Body of pancreas (tissue), 4 donors: Measurements from ENCODE around the gene GALM. TPM values are rescaled to one million over a fixed set of nuclear protein-coding genes. Genes with fewer than 3 reads are reported as not detected.
"Not testable (repeated sequence)": the region's sequence is repeated elsewhere in the genome, so short reads cannot be mapped to it uniquely, and the experiment has no call there.

Experiments
- ATAC-seq: fragments of 150-250 bp; one replicate; pipeline ENCODE4 v1.9.1; 2016
- DNase-seq, 4 donors: peaks; one replicate each; pipeline ENCODE4 v3.0.0-alpha.2; 2019
- H3K27ac ChIP-seq, 4 donors: fragments of 200-600 bp; sonication (generic); 1 replicate in 3 of 4; 2 replicates in 1 of 4; pipeline versions ENCODE4 v1.5.1 to v1.6.1; 2016 to 2019; ENCODE audit warnings: mild to moderate bottlenecking in 1 of 4, mixed read lengths in 1 of 4, moderate library complexity in 1 of 4
- H3K27me3 ChIP-seq, 2 donors: fragments of 200-600 bp; sonication (generic); one replicate each; pipeline ENCODE4 v1.6.0; 2016; ENCODE audit warnings: mild to moderate bottlenecking in 1 of 2
- H3K36me3 ChIP-seq, 2 donors: fragments of 200-600 bp; sonication (generic); replicated peaks in 1 of 2; 2 replicates each; pipeline ENCODE4 v1.5.1; 2016; ENCODE audit warnings: low read depth in 2 of 2; ENCODE audit not compliant: insufficient read depth in 1 of 2
- H3K4me1 ChIP-seq: fragments of 200-600 bp; sonication (generic); one replicate; pipeline ENCODE4 v1.6.0; 2016
- H3K4me3 ChIP-seq, 2 donors: fragments of 200-600 bp; sonication (generic); 1 replicate in 1 of 2; 2 replicates in 1 of 2; pipeline ENCODE4 v1.5.1; 2016 to 2019
- H3K9me3 ChIP-seq, 3 donors: fragments of 200-600 bp; sonication (generic); 1 replicate in 2 of 3; 2 replicates in 1 of 3; pipeline ENCODE4 v1.5.1; 2016
- POLR2A ChIP-seq, 3 donors: fragments of 450-650 bp; IDR thresholded peaks; one replicate each; pipeline ENCODE4 v1.6.1; 2016; ENCODE audit warnings: antibody characterized with exemption in 3 of 3, mild to moderate bottlenecking in 2 of 3
- WGBS, 2 donors: methylation state at CpG; one replicate each; pipeline ENCODE4 v1.1.5; 2017; 5-methylcytosine and 5-hydroxymethylcytosine counted together
- intact Hi-C: fragments of 100-400 bp; cut with DNase I; formaldehyde crosslinking; loops from one replicate; pipeline ENCODE4 v1.15.1; 2023
- total RNA-seq, 2 donors: library from RNA; depleted of rRNA; stranded (reverse); fragments of >200 nt; gene quantifications; one replicate each; pipeline ENCODE4 v1.1.0, GENCODE V29; 2016
- TF ChIP-seq, protein P1 (sequence below), 7 experiments: fragments of 450-650 bp in 4 of 7; fragments of 200-600 bp in 3 of 7; sonication (generic) in 3 of 7; IDR thresholded peaks; one replicate each; pipeline ENCODE4 v1.5.1; 2016 to 2019; ENCODE audit warnings: antibody characterized with exemption in 7 of 7

GALM gene
- total RNA-seq, 2 donors from 2014 or later = 7.5 to 20.4 TPM

DNA sequence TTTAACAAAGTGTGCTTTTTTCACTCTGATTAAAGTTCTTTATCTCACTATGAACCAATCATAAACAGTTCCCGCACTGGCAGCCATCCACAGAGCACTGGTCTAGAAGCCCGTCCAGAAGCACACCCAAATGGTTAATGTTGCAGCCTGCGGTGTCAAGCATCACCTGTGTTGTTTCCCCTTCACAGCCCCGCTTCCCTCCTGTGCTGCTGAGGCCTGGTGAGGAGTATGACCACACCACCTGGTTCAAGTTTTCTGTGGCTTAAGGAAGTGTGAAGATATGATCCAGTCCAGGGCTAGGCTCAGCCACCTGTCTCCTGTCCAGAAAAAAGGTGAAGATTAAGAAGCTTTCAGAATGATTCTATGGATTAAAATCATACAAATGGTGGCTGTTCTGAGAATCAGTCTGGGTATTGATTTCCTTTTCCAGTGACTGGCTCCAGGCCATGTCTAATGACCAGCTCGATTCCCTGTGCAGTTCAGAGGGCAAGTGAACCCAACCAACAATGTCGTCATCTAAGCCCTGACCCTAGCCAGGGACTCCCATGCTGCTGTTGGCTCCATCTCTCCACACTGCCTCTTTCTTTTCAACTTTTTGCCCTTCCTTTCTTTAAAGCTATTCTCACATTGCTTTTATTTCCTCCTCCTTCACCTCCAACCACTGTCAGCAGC lies 67.5 kb downstream of the GALM start:
- H3K36me3 ChIP-seq = no peaks in the 10 kb centered on the region
- H3K4me3 ChIP-seq = no peak overlapping the region
- no peaks in the 10 kb centered on the region for H3K9me3 ChIP-seq
- H3K27me3 ChIP-seq = no peaks in the 10 kb centered on the region
- WGBS, 2 donors = 25 to 33% methylated on average over 6 of the region's 6 CpGs
- peak overlapping the region in 1 of 4 donors; percentile 34 for H3K27ac ChIP-seq
- TF ChIP-seq, protein P1, sequence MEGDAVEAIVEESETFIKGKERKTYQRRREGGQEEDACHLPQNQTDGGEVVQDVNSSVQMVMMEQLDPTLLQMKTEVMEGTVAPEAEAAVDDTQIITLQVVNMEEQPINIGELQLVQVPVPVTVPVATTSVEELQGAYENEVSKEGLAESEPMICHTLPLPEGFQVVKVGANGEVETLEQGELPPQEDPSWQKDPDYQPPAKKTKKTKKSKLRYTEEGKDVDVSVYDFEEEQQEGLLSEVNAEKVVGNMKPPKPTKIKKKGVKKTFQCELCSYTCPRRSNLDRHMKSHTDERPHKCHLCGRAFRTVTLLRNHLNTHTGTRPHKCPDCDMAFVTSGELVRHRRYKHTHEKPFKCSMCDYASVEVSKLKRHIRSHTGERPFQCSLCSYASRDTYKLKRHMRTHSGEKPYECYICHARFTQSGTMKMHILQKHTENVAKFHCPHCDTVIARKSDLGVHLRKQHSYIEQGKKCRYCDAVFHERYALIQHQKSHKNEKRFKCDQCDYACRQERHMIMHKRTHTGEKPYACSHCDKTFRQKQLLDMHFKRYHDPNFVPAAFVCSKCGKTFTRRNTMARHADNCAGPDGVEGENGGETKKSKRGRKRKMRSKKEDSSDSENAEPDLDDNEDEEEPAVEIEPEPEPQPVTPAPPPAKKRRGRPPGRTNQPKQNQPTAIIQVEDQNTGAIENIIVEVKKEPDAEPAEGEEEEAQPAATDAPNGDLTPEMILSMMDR (IDR thresholded peaks at IDR 0.05) = no peak
- TF ChIP-seq POLR2A (IDR thresholded peaks at IDR 0.05) = no peak
- DNase-seq (peak in 1 of 4 donors; percentile 38), ATAC-seq (peak; percentile 51)
- intact Hi-C loops = no loop called here
- H3K4me1 ChIP-seq = peaks cover 27% of the 10 kb centered on the region

DNA sequence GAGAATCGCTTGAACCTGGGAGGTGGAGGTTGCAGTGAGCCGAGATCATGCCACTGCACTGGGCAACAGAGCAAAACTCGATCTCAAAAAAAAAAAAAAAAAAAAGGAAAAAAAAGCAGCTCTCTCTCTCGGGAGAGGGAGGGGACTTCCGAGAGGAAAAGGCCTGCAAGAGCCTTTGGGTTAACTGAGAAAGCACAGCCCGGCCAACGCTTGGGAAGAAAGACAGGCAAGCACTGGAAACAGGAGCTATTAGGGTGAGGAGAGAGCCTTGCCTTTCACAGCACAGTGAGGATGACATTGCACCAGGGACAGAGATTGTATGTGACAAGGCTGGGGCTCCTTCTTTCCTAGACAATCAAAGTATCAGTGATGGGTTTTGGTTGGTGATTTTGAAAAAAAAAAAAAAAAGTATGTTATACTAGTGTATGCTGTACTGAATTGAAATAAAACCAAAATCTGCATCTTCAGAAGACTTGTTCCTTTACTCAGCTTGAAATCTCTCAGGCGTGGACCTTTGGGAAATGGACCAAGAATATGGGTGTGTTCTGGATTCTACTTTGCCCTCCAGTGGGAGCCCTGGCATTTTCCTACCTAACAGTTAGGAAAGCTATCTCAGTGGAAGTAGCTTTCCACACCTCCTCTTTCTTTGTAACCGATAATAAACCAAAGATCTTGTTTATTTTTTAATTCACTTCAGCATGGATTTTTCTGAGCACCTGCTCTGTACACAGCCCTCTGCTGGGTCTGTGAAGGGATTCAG lies 68.6 kb downstream of the GALM start:
- no peak for ATAC-seq
- H3K4me1 ChIP-seq = peaks cover 27% of the 10 kb centered on the region
- no peak for DNase-seq
- H3K9me3 ChIP-seq = no peaks in the 10 kb centered on the region
- H3K36me3 ChIP-seq = no peaks in the 10 kb centered on the region
- intact Hi-C loops = no loop called here
- peak overlapping the region in 1 of 4 donors; percentile 43 for H3K27ac ChIP-seq
- no peak overlapping the region for H3K4me3 ChIP-seq
- TF ChIP-seq POLR2A (IDR thresholded peaks at IDR 0.05) = no peak
- TF ChIP-seq, protein P1 (IDR thresholded peaks at IDR 0.05) = no peak
- 70 to 79% methylated on average over 9 of the region's 9 CpGs for WGBS, 2 donors
- H3K27me3 ChIP-seq = no peaks in the 10 kb centered on the region

DNA sequence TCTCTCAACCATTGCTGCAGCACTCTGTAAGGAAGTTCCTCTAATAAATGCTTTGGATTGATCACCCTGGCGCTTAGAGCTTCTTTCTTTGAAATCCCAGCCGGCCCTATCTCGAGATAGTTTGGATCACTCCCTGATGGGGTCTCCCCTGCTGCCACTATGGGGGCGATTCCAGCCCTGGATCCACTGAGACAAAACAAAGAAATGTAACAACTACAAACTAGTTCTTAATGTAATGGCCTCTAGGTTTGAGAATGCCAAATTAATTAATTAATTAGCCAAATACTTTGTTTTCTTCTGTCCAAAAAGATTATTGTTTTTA lies 70.0 kb downstream of the GALM start:
- H3K27ac ChIP-seq = peak overlapping the region in 1 of 4 donors; percentile 15
- no peak overlapping the region for H3K4me3 ChIP-seq
- DNase-seq = no peak
- no peaks in the 10 kb centered on the region for H3K36me3 ChIP-seq
- TF ChIP-seq, protein P1 (IDR thresholded peaks at IDR 0.05) = no peak
- TF ChIP-seq POLR2A (IDR thresholded peaks at IDR 0.05) = no peak
- intact Hi-C loops = no loop called here
- peaks cover 27% of the 10 kb centered on the region for H3K4me1 ChIP-seq
- no peaks in the 10 kb centered on the region for H3K27me3 ChIP-seq
- ATAC-seq = peak; percentile 40
- no peaks in the 10 kb centered on the region for H3K9me3 ChIP-seq
- 45 to 73% methylated on average over 4 of the region's 4 CpGs for WGBS, 2 donors

DNA sequence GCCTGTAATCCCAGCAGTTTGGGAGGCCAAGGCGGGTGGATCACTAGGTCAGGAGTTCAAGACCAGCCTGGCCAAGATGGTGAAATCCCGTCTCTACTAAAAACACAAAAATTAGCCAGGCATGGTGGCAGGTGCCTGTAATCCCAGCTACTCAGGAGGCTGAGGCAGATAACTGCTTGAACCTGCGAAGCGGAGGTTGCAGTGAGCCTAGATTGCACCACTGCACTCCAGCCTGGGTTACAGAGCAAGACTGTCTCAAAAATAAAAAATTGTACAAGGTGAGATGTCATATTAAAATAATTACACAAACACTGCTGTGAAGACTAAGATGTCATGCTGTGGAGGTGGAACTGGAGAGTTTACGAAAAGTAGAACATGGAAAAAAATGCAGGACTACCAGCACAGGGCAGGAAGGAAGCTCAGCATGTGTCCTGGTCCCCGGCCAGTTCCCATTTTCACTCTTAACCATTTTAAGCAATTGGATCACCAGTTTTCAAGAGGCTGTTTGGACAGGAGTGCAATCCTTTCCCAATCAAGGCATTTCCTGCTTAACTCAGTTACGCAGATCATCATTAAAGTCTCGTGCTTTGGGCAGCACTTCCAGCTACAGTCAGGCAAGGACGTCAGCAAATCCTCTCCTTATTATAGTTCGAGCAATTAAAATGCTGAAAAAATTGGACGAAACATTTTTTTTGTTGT lies 71.2 kb downstream of the GALM start:
- 75 to 95% methylated on average over 11 of the region's 11 CpGs for WGBS, 2 donors
- H3K27me3 ChIP-seq, intact Hi-C loops, H3K9me3 ChIP-seq, H3K4me3 ChIP-seq, ATAC-seq, H3K27ac ChIP-seq, H3K36me3 ChIP-seq: not testable (repeated sequence)
- peak in 1 of 3 donors; percentile 7 for TF ChIP-seq POLR2A (IDR thresholded peaks at IDR 0.05)
- H3K4me1 ChIP-seq = peaks cover 27% of the 10 kb centered on the region
- peak in 2 of 4 donors; percentile 26 to 68 for DNase-seq

DNA sequence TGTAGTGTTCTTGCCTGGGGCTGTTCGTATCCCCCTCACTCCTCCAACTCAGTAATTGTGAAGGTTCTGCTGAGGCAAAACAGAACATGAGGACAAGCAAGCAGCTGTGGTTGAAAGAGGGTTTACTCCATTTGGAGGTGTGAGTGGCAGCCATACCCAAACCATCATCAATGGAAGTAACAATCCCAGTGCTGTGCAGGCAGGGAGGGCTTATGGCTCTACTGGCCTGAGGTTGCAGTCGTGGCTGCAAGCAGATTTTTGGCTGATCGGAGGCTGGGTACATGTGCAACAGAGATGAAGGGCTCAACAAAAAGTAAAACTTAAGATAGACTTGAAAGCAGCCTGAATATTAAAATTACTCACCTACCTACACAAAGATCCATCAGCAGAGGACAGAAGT lies 72.0 kb downstream of the GALM start:
- Histone ChIP-seq H3K4me1 (peaks cover 27% of the 10 kb centered on the region), H3K27me3 (no peaks in the 10 kb centered on the region), H3K9me3 (no peaks in the 10 kb centered on the region), H3K36me3 (no peaks in the 10 kb centered on the region), H3K27ac (no peak overlapping the region), H3K4me3 (no peak overlapping the region)
- TF ChIP-seq POLR2A (IDR thresholded peaks at IDR 0.05) = no peak
- TF ChIP-seq, protein P1 (IDR thresholded peaks at IDR 0.05) = no peak
- no peak for DNase-seq
- ATAC-seq = no peak
- WGBS, 2 donors = 85 to 89% methylated on average over 3 of the region's 3 CpGs
- intact Hi-C loops = no loop called here
